ENCODE data around the gene SERPINB7. TPM values are rescaled to one million over a fixed set of nuclear protein-coding genes. Genes with fewer than 3 reads are reported as not detected.

SERPINB7 gene
- polyA plus RNA-seq, 1 donor from 2014 or later: not detected

DNA sequence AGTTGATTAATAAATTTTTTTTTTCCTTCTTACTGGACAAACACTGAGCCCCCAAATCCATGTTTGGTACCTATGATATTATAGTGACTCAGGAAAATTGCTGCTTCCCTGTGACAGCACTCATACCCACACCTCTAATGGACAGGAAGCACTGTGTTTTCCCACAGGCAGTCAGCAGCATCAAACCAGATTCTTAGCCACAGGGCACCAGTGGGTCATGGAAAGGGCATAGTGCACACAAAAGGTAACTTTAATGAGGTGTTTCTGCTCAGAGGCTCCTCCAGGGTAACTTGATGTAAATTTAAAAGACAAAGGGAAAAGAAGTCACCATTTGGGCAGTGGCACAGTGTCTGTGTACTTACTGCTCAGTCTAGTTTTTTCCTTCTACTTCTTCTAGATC lies 38.3 kb upstream of the SERPINB7 start:
- no peak for TF ChIP-seq POLR2AphosphoS5 (IDR thresholded peaks at IDR 0.05)
- TF ChIP-seq TAF1 (IDR thresholded peaks at IDR 0.05; ENCODE audit: low read depth): no peak
- TF ChIP-seq, protein P1, sequence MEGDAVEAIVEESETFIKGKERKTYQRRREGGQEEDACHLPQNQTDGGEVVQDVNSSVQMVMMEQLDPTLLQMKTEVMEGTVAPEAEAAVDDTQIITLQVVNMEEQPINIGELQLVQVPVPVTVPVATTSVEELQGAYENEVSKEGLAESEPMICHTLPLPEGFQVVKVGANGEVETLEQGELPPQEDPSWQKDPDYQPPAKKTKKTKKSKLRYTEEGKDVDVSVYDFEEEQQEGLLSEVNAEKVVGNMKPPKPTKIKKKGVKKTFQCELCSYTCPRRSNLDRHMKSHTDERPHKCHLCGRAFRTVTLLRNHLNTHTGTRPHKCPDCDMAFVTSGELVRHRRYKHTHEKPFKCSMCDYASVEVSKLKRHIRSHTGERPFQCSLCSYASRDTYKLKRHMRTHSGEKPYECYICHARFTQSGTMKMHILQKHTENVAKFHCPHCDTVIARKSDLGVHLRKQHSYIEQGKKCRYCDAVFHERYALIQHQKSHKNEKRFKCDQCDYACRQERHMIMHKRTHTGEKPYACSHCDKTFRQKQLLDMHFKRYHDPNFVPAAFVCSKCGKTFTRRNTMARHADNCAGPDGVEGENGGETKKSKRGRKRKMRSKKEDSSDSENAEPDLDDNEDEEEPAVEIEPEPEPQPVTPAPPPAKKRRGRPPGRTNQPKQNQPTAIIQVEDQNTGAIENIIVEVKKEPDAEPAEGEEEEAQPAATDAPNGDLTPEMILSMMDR (IDR thresholded peaks at IDR 0.05; ENCODE audit: poor library complexity, severe bottlenecking): no peak
- no peak for TF ChIP-seq EP300 (conservative IDR thresholded peaks at IDR 0.05; ENCODE audit: poor library complexity, severe bottlenecking)
- no peak for TF ChIP-seq RAD21 (conservative IDR thresholded peaks at IDR 0.05)
- no peak for TF ChIP-seq EZH2 (IDR thresholded peaks at IDR 0.05; ENCODE audit: borderline replicate concordance, insufficient read depth, low read length, poor library complexity, severe bottlenecking)
- TF ChIP-seq, protein P2, sequence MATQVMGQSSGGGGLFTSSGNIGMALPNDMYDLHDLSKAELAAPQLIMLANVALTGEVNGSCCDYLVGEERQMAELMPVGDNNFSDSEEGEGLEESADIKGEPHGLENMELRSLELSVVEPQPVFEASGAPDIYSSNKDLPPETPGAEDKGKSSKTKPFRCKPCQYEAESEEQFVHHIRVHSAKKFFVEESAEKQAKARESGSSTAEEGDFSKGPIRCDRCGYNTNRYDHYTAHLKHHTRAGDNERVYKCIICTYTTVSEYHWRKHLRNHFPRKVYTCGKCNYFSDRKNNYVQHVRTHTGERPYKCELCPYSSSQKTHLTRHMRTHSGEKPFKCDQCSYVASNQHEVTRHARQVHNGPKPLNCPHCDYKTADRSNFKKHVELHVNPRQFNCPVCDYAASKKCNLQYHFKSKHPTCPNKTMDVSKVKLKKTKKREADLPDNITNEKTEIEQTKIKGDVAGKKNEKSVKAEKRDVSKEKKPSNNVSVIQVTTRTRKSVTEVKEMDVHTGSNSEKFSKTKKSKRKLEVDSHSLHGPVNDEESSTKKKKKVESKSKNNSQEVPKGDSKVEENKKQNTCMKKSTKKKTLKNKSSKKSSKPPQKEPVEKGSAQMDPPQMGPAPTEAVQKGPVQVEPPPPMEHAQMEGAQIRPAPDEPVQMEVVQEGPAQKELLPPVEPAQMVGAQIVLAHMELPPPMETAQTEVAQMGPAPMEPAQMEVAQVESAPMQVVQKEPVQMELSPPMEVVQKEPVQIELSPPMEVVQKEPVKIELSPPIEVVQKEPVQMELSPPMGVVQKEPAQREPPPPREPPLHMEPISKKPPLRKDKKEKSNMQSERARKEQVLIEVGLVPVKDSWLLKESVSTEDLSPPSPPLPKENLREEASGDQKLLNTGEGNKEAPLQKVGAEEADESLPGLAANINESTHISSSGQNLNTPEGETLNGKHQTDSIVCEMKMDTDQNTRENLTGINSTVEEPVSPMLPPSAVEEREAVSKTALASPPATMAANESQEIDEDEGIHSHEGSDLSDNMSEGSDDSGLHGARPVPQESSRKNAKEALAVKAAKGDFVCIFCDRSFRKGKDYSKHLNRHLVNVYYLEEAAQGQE (IDR thresholded peaks at IDR 0.05; ENCODE audit: borderline replicate concordance): no peak
- no peak for TF ChIP-seq SMC3 (conservative IDR thresholded peaks at IDR 0.05; ENCODE audit: poor library complexity)
- TF ChIP-seq MXI1 (conservative IDR thresholded peaks at IDR 0.05; ENCODE audit: poor library complexity, severe bottlenecking): no peak
- no peak overlapping the region for H3K4me3 ChIP-seq (ENCODE audit: low read length)
- no peaks in the 10 kb centered on the region for H3F3A ChIP-seq (ENCODE audit: insufficient read depth, low read length, poor library complexity, severe bottlenecking)
- no peak overlapping the region for H3K9ac ChIP-seq (ENCODE audit: low read length)
- no peaks in the 10 kb centered on the region for H3K79me2 ChIP-seq (replicated peaks; ENCODE audit: insufficient read depth, low read length)
- no peak overlapping the region for H3K4me2 ChIP-seq (ENCODE audit: low read length)
- no peak overlapping the region for H3K27ac ChIP-seq (ENCODE audit: low read length)
- H3K27me3 ChIP-seq (ENCODE audit: insufficient read depth, low read depth, low read length): no peaks in the 10 kb centered on the region
- no peaks in the 10 kb centered on the region for H4K20me1 ChIP-seq (ENCODE audit: insufficient read depth)
- H3K36me3 ChIP-seq (ENCODE audit: insufficient read depth, low read length): no peaks in the 10 kb centered on the region
- H3K9me3 ChIP-seq (ENCODE audit: low read length): no peaks in the 10 kb centered on the region
- no peak overlapping the region for H2AFZ ChIP-seq (ENCODE audit: low read depth, low read length)
- H3K9me2 ChIP-seq (ENCODE audit: insufficient read depth, low read length): no peaks in the 10 kb centered on the region

DNA sequence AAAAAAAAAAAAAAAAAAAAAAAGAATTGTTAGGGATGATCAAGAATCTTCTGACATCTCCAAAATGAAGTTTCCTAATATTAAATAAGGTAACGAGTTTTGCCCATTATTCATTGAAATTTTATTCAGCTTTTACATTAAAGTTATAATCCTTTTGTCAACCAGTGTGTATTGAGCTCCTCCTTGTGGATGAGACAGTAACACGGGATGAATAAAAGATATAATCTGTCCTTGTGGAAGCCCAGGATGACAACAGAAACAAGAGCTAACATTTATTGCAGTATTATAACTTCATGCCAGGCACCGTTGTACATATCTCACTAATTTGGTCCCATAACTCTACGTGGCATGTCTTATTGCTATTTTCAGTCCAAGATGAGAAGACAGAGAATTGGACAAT lies 33.4 kb upstream of the SERPINB7 start:
- no peaks in the 10 kb centered on the region for H3K9me2 ChIP-seq (ENCODE audit: insufficient read depth, low read length)
- H3K79me2 ChIP-seq (replicated peaks; ENCODE audit: insufficient read depth, low read length): no peaks in the 10 kb centered on the region

More for the DNA sequence above, 33.4 kb upstream of the SERPINB7 start:
- Histone ChIP-seq H3K27ac (ENCODE audit: low read length) (no peak overlapping the region), H3F3A (ENCODE audit: insufficient read depth, low read length, poor library complexity, severe bottlenecking) (no peaks in the 10 kb centered on the region), H3K4me2 (ENCODE audit: low read length) (no peak overlapping the region), H3K4me3 (ENCODE audit: low read length) (no peak overlapping the region), H4K20me1 (ENCODE audit: insufficient read depth) (no peaks in the 10 kb centered on the region), H2AFZ (ENCODE audit: low read depth, low read length) (no peak overlapping the region), H3K9ac (ENCODE audit: low read length) (no peak overlapping the region), H3K9me3 (ENCODE audit: low read length) (no peaks in the 10 kb centered on the region), H3K36me3 (ENCODE audit: insufficient read depth, low read length) (no peaks in the 10 kb centered on the region), H3K27me3 (ENCODE audit: insufficient read depth, low read depth, low read length) (no peaks in the 10 kb centered on the region)
- TF ChIP-seq SMC3 (conservative IDR thresholded peaks at IDR 0.05; ENCODE audit: poor library complexity) (no peak), POLR2AphosphoS5 (IDR thresholded peaks at IDR 0.05) (no peak), RAD21 (conservative IDR thresholded peaks at IDR 0.05) (no peak), EZH2 (IDR thresholded peaks at IDR 0.05; ENCODE audit: borderline replicate concordance, insufficient read depth, low read length, poor library complexity, severe bottlenecking) (no peak), TAF1 (IDR thresholded peaks at IDR 0.05; ENCODE audit: low read depth) (no peak), EP300 (conservative IDR thresholded peaks at IDR 0.05; ENCODE audit: poor library complexity, severe bottlenecking) (no peak), MXI1 (conservative IDR thresholded peaks at IDR 0.05; ENCODE audit: poor library complexity, severe bottlenecking) (no peak)
- TF ChIP-seq, protein P1 (IDR thresholded peaks at IDR 0.05; ENCODE audit: poor library complexity, severe bottlenecking): peak; percentile 46
- TF ChIP-seq, protein P2 (IDR thresholded peaks at IDR 0.05; ENCODE audit: borderline replicate concordance): no peak
